GM19193 (cell line): Measurements from ENCODE around the gene LCE1B.
A peak's percentile ranks its signal among the peaks of the same experiment; 100 is the strongest.

Experiments used
- POLR2A ChIP-seq: IDR thresholded peaks from 4 replicates; pipeline ENCODE4 v1.6.1; 2011; ENCODE audit not compliant: insufficient read depth, insufficient read length; ENCODE audit errors: extremely low read depth

The LCE1B gene

GRCh38 chr1:152811671-152812070, at the start of gene LCE1B:
Gene LCE1B, plus strand, starts transcription at chr1:152811971. Its CDS starts 476 bp downstream, at chr1:152812447.
- no peak for TF ChIP-seq POLR2A

GRCh38 chr1:152768847-152769533, 42.8 kb upstream of the LCE1B start:
- no peak for TF ChIP-seq POLR2A

- TF ChIP-seq POLR2A: no peak
Observed at GRCh38 chr1:152770411-152770810, 41.4 kb upstream of the LCE1B start.

- TF ChIP-seq POLR2A: no peak
Observed at GRCh38 chr1:152774875-152775274, 36.9 kb upstream of the LCE1B start, which contains the start of gene LCE1F. Gene LCE1F, plus strand, starts transcription at chr1:152775140. Its CDS starts 1,232 bp downstream, at chr1:152776372.

GRCh38 chr1:152776361-152776760, 35.4 kb upstream of the LCE1B start:
- no peak for TF ChIP-seq POLR2A

GRCh38 chr1:152777510-152778137, 34.1 kb upstream of the LCE1B start:
- no peak for TF ChIP-seq POLR2A

- no peak for TF ChIP-seq POLR2A
Observed at GRCh38 chr1:152783095-152783494, 28.7 kb upstream of the LCE1B start.

- TF ChIP-seq POLR2A: peak; percentile 43
Observed at GRCh38 chr1:152786077-152786476, 25.7 kb upstream of the LCE1B start, which contains the start of gene LCE1E. Gene LCE1E, plus strand, starts transcription at chr1:152786257. Its CDS starts 1,043 bp downstream, at chr1:152787300.

- no peak for TF ChIP-seq POLR2A
Observed at GRCh38 chr1:152795686-152796085, 16.1 kb upstream of the LCE1B start.

GRCh38 chr1:152796421-152796820, 15.3 kb upstream of the LCE1B start, which contains the start of gene LCE1D:
Gene LCE1D, plus strand, starts transcription at chr1:152796721. Its CDS starts 1,074 bp downstream, at chr1:152797795.
- TF ChIP-seq POLR2A: no peak

- TF ChIP-seq POLR2A: no peak
Observed at GRCh38 chr1:152801333-152801732, 10.4 kb upstream of the LCE1B start.

- TF ChIP-seq POLR2A: no peak
Observed at GRCh38 chr1:152806576-152806975, 5.2 kb upstream of the LCE1B start, which contains the start of gene LCE1C. Gene LCE1C, minus strand, starts transcription at chr1:152806651. Its CDS starts 1,173 bp downstream, at chr1:152805478.

GRCh38 chr1:152811050-152811449, 721 bp upstream of the LCE1B start:
- TF ChIP-seq POLR2A: no peak

- no peak for TF ChIP-seq POLR2A
Observed at GRCh38 chr1:152817309-152817708, 5.5 kb downstream of the LCE1B start.

GRCh38 chr1:152823294-152823693, 11.5 kb downstream of the LCE1B start:
- no peak for TF ChIP-seq POLR2A

- no peak for TF ChIP-seq POLR2A
Observed at GRCh38 chr1:152824964-152825363, 13.2 kb downstream of the LCE1B start.
